Fibroblast of lung (primary cell): ENCODE results near the gene TMEM92.

Experiments used
- EZH2 ChIP-seq: IDR thresholded peaks from 2 replicates; pipeline ENCODE4 v1.5.1; 2012; ENCODE audit warnings: low read length, control low read depth, mild to moderate bottlenecking; ENCODE audit errors: missing control alignments
- TF ChIP-seq, protein P1 (sequence below), 2 donors: IDR thresholded peaks in 1 of 2; conservative IDR thresholded peaks in 1 of 2; 1 replicate in 1 of 2; 2 replicates in 1 of 2; pipeline ENCODE4 v1.5.1; 2011 to 2012; ENCODE audit warnings: low read length in 2 of 2, control low read depth in 1 of 2, inconsistent platforms in 1 of 2, low read depth in 1 of 2, mild to moderate bottlenecking in 1 of 2

DNA sequence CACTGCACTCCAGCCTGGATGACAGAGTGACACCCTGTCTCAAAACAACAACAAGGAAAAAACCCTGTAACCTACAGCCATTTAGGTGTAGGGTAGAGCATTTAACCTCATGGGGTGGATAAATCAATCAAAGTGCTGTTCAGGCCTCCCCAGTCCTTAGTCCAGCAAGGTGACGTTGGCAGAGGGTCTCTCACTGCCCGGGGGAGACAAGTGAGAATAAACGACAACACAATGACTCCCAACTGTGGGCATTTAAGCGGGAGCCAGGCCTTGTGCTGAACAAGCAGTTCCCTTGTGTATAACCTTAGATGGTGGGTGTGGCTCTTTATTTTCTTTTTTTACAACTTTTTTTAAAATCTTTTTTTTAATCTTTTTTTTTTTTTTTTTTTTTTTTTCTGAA is 29.3 kb downstream of the TMEM92 start:
- TF ChIP-seq, protein P1, sequence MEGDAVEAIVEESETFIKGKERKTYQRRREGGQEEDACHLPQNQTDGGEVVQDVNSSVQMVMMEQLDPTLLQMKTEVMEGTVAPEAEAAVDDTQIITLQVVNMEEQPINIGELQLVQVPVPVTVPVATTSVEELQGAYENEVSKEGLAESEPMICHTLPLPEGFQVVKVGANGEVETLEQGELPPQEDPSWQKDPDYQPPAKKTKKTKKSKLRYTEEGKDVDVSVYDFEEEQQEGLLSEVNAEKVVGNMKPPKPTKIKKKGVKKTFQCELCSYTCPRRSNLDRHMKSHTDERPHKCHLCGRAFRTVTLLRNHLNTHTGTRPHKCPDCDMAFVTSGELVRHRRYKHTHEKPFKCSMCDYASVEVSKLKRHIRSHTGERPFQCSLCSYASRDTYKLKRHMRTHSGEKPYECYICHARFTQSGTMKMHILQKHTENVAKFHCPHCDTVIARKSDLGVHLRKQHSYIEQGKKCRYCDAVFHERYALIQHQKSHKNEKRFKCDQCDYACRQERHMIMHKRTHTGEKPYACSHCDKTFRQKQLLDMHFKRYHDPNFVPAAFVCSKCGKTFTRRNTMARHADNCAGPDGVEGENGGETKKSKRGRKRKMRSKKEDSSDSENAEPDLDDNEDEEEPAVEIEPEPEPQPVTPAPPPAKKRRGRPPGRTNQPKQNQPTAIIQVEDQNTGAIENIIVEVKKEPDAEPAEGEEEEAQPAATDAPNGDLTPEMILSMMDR (conservative IDR thresholded peaks at IDR 0.05 in 1 of 2, IDR thresholded peaks at IDR 0.05 in 1 of 2; ENCODE audit: low read depth in 1 of 2, low read length in 2 of 2) = no peak
- TF ChIP-seq EZH2 = no peak
